NCI-H146 treated with DMSO at 0.1 percent for 48 hours (cell line): Measurements from ENCODE around the gene NR2C2AP.

Experiments
- DNase-seq: peaks from one replicate; lab custom pipeline; 2025; ENCODE audit not compliant: unreplicated experiment; lab: John Stamatoyannopoulos, UW

Gene NR2C2AP

DNA sequence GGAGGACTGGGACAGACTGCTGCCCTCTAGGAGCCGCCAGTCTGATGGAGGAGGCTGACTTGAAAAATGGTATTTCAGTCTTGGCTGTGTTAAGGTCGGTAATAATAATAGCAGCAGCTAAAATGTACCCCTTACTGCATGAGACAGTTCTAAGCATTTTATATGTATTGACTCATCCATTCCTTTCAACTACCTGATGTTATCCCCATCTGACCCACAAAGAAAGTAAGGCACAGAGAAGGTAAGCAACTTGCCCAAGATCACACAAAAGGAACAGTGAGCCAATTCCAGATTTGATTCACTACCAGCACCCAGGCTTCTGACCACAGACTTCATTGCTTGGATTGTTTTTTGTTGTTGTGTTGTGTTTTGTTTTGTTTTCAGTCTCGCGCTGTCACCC, 12.6 kb upstream of the NR2C2AP start:
- no peak for DNase-seq

DNA sequence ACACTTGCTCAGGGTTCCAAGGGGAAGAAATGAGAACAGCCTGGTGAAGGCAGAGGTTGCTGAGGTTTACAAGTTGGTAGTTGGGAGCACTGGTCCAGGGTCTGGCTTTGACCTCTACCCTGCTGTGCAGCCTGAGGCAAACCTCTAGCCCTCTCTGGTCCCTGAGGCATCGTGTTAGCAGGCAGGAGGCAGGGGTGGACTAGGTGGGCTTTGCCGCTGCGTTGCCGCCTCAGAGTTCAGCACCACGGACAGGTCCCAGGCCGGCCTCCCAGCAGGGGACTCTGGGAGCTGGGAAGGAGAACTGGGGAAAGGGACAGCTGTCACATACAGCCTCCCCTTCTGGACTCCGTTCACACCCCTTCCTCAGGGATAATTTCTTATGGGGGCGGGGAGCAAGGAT, 11.7 kb upstream of the NR2C2AP start:
- no peak for DNase-seq

DNA sequence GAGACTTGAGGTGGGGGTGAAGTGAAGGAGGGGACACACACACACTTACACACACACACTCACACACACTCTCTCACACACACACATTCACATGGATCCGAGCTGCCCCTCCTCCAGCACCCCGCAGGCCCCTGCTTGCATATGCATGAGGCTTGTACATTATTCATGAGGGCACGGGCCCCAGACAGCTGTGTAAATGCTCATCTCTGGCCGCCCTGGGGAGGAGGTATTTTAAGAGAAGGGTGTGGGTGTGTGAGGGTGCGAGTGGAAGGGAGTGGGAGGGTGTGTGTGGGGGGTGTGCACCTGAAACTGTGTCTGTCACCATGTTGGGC, 10.9 kb upstream of the NR2C2AP start:
- DNase-seq = peak; percentile 10

DNA sequence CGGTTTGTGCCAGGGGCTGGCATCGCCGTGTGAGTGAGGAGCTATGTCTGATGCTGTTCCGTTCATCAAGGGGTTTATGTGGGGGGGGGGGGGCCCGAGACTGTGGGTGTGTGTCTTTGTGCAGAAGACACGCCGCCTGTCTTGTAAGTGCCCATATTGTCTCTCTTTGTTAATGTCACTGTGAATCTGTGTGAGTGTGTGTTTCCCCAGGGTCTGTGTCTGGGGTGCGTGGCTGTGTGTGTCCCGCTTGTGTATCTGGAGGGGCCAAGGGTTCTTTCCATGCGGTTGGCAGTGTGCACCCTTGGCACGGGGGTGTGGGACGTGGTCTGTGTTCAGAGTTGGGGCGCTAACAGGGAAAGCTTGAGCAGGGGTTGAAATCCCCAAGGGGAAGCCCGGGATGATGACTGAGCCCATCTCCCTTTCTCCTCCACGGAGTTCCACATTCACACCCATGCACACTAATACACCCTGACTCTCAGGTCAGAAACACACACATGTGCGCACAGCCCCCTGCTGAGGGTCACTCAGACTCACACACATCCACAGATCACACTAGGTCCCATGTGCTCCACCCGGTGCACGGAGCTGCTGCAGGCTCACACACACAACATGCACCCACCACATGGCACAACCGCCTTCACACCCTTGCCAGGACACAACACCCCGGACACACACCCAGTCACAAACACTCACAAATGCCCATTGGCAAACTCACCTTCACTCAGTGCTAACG, 10.4 kb upstream of the NR2C2AP start:
- DNase-seq = no peak

GRCh38 chr19:19212916-19213315, 9.7 kb upstream of the NR2C2AP start:
- DNase-seq = no peak

DNA sequence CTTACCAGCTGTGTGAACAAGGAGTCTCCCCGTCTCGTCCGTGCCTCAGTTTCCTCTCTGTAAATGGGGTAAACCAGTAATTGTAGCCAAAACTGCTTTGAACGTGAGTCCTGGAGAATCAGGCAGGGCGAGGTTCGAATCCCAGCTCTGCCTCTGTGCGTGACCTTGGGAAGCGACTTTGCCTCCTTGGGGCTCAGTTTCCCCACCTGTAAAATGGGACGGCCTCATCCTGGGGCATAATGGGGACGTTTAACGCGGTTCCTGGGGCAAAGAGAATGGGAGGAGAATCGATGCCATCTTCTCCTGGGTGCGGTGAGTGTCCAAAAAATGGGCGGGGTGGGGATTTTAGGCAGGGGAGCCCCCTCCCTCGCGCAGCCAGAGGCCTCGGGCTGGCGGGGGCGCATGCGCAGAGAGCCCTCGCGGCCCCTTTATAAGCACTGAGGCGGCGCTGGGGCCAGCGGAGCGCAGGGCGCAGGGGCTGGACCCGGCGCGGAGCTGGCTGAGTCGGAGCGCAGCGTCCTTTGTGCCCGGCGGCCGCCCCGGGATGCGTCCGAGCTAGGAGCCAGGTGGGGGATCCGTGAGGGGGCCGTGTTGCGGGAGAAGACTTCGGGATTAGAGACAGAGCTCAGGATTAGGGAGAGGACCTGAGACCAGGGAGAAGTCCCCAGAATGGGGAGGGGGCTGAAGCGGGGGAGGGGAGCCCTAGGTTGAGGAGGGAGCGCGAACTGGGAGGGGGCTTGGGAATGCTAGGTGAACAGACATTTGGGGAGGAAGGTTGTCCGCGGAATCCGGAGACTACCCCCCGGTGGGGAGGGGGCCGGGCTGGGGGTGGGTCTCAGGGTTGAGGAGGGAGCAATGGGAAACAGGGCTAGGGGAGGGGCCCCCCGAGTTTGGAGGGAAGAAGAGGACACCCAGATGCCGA, 8.5 kb upstream of the NR2C2AP start, which contains the start of gene NCAN:
NCAN (plus strand) TSS at position 460 of the 922 bp plus-strand sequence. CDS start 4,996 bp downstream, outside the sequence.
- DNase-seq = peak; percentile 28

DNA sequence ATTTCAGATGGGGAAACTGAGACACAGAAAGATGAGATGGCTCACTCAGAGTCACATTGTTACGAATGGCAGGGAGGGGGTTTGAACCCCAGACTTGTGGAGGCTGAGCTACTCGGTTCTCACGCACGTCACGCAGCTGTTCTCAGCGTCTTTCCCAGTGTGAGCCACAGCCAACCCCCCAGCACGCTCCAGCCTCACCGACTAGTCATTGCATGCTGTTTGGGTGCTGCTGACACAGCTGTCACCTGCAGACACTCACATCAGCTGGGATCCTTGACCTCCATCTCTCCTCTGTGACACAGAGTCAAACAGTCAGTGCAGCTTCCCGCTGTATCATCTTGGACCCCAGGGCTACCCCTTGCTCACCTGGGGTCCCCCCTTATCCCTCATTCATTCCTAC, 6.2 kb upstream of the NR2C2AP start:
- DNase-seq = peak; percentile 5

GRCh38 chr19:19207637-19208572, 4.7 kb upstream of the NR2C2AP start:
- DNase-seq = no peak

DNA sequence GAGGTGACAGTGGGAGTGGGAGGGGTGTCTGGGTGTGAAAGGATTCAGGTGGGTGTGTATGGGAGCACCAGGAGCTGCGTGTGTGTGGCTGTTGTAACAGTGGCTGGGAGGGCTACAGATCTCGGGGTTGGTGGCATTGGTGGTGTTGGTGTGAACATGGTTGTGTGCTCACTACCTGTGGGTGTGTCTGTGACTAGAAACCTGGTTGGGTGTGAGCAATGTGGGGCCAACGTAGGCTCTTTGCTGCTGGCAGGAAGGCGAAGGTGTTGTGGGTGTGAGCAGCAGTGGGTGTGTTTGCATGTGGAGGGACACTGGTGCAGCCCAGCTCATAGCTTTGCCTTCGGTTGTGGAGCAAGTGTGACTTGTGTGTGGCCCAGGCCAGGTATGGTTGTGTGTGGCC, 3.7 kb upstream of the NR2C2AP start:
- no peak for DNase-seq

DNA sequence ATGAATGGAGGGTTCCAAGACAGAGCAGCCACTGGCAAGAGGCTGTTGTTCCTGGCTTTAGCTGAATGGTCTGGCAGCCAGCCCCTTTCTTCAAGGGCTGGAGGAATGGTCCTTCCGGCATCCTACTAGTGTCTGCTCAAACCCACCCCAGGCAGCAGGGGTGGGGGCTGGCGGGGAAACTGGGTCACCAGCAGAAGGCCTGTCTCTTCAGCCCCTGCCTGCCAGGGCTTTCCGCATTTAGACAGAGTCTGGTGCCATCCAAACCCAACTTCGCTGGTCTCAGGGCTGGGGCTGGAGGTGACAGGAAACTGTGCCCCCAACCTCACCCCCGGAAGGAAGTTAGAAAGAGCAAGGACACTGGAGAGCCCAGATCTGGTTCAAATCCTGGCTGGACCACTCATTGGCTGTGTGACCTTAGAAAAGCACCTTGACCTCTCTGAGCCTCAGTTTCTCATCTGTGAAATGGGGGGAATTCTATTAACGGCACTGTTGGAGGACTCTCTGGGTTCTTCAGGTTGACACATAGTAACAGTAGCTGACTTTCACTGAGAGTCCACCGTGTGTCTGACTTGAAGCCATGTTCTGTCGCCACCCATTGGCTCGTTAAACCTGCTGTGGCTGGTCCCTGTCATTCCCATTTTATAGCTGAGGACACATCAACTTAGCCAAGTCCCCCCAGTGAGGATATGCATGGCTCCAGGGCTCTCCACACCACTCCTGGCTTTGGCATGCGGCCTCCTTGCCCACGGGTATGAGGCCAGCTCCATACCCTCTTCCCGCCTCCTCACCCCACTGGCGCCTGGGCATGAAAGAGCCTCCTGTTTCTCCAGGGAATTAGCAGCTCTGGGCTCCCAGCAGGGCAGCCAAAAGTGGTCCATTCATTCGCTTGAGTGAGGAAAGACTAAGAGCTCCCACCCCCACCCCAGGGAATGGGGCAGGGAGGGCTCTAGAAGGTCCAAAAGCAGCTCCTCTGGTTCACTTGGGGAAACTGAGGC, 2.5 kb upstream of the NR2C2AP start:
- DNase-seq = no peak

DNA sequence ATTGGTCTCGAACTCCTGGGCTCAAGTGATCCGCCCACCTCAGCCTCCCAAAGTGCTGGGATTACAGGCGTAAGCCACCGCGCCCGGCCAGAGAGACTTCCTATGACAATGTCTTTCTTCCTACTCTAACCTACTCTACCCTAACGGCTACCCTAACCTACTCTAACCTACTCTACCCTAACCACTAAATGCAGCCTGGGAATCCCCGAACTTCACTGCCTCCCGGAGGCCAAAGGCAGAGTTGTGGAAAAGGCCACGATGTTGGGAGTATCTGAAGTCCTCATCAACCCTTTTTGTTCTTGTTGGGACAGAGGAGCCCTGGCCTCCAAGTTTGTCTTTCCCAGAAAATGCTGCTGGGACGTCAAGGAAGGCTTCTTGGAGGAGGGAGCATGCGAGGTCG, 967 bp upstream of the NR2C2AP start:
- no peak for DNase-seq

GRCh38 chr19:19202707-19203011, 555 bp downstream of the NR2C2AP start:
- DNase-seq = no peak

DNA sequence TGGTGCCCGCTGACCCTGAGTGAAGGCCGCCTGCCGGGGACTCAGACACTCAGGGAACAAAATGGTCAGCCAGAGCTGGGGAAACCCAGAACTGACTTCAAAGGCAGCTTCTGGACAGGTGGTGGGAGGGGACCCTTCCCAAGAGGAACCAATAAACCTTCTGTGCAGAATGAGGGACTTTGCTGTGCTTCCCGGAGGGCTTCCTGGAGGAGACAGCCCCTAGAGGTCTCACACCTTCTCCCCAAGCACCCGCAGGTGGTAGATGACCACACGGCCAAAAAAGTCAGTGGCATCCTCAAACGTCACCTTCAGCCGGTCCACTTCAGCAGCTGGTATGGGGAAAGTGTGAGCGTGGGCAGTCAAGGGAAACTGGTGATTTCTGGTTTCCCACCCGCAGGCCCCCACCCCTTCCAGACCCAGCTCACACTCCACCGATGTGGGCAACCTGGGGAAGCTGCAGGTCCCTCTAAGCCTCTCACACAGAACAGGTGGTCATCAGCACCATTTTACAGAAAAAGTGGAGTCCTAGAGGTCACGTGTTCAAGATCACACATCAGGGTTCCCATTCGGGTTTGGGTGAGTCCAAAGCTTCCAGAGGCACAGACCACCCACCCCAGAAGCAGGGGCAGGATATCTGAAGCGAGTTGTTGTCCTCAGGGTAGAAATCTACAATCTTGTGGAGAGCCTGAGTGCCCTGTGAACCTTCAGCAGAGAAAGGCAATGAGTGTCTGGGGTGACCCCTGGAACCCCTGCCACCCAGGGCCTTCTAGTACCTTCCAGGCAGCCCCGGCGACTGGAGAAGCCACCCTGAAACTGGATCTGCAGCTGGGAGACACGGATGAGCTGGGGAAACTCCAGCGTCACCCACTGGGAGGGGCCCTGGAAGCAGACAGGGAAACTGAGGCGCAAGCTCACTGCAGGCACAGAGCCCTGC, 1.2 kb downstream of the NR2C2AP start:
- no peak for DNase-seq

- no peak for DNase-seq
Observed at GRCh38 chr19:19193926-19194325, 9.3 kb downstream of the NR2C2AP start.

GRCh38 chr19:19192910-19193423, 10.2 kb downstream of the NR2C2AP start:
- DNase-seq = no peak

DNA sequence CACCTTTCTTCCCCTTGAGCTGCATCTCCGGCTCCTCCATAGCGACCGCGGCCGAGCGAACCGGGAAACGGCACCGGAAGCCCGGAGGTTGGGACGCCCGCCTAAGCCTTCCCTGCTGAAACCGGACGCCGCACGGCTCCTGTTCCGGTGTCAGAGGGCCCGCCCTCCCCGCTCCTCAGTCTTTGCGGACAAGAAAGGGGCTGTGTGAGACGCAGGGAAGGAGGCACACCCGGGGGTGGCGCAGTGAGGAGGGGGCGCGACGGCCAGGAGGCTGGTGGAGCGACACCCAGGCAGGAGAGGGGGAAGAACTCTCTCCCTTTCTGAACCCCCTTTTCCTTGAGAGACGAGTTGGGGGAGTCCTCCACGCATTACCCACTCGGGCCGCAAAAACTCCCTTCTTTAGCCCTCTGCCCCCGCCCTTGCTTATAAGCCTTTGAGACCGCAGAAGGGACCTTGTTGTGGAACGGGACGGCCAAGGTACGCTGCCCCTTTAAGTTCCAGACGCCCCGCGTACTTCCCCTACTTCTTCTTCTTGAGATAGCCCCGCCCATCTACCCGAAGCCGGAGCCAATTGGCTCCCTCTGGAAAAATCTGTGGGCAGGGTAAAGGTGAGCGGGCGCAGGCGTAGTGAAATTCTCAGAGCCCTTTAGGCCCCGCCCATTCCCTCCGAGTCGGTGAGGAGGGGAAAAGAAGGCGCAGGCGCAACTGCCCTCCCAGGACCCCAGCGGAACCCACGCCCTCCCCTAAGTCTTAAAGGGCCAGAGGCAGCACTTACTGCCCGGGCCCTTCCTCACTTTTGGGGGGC, 10.9 kb downstream of the NR2C2AP start, which contains the start of the genes BORCS8 and RFXANK:
BORCS8 (minus strand) TSS at position 75 of the 805 bp plus-strand sequence; CDS start at position 40, 35 bp downstream.
RFXANK (plus strand) TSS at position 181 of the 805 bp plus-strand sequence. CDS start 1,689 bp downstream, outside the sequence.
- peak; percentile 99 for DNase-seq

DNA sequence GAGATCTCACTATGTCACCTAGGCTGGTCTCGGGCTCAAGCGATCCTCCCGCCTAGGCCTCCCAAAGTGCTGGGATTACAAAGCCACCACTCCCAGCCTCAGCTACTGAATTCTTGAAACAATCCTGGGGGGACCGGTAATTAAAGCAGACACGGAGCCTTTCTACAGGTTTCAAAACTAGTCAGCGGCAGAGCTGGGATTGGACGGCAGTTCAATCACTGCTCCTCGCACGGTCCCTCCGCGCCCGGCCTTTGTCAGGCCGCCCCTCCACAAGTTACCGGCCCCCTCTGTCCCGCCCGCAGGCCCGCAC, 11.5 kb downstream of the NR2C2AP start:
- DNase-seq = no peak

DNA sequence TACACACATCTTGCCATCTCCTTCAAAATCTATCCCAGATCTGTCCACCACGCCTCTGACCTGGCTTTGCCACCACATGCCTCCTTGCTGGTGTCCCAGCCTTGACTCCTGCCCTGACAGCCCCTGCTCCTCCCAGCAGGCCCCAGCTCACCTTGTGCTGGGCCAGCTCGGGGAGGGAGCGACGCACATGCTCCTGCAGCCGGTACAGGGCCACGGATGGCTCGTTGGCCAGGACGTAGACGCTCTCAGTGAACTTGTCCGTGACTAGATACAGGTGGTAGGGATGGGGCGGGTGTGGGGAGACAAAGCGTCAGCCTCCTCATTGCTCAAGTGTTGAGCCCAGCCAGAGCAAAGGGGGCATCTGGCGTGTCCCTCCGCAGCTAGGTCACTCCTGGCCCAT, 16.5 kb downstream of the NR2C2AP start:
- DNase-seq = no peak
